Stimulated activated effector memory CD8-positive, alpha-beta T cell treated with anti-CD3 and anti-CD28 coated beads, Interleukin-12 subunit alpha, Interleukin-12 subunit beta, amount 100 ng/mL, for 72 hours (primary cell): ENCODE results near the gene KRT32.

ENCODE experiments used
- ATAC-seq: fragments of 150-1000 bp; cut with Tn5 transposase; 2 replicates; pipeline ENCODE4 v1.10.0; 2021
- DNase-seq, 2 donors: peaks; one replicate each; pipeline ENCODE4 v3.0.0; 2021 to 2022; ENCODE audit warnings: low spot score in 2 of 2
- H3K27ac Mint-ChIP-seq: one replicate; pipeline ENCODE4 v1.8.0; 2022; ENCODE audit warnings: mild to moderate bottlenecking, mixed read lengths
- H3K36me3 Mint-ChIP-seq: one replicate; pipeline ENCODE4 v1.8.0; 2022; ENCODE audit warnings: mild to moderate bottlenecking, mixed read lengths
- H3K4me1 Mint-ChIP-seq: one replicate; pipeline ENCODE4 v1.8.0; 2022; ENCODE audit warnings: mixed read lengths
- H3K4me3 Mint-ChIP-seq: one replicate; pipeline ENCODE4 v1.8.0; 2022; ENCODE audit warnings: mild to moderate bottlenecking, mixed read lengths
- H3K9me3 Mint-ChIP-seq: one replicate; pipeline ENCODE4 v1.8.0; 2022; ENCODE audit warnings: mixed read lengths

KRT32 gene

GRCh38 chr17:41415411-41415810 lies 51.8 kb downstream of the KRT32 start:
- H3K36me3 Mint-ChIP-seq: no peaks in the 10 kb centered on the region
- H3K9me3 Mint-ChIP-seq: no peaks in the 10 kb centered on the region
- no peak overlapping the region for H3K27ac Mint-ChIP-seq
- DNase-seq: no peak
- H3K4me3 Mint-ChIP-seq: no peak overlapping the region
- peaks cover 9% of the 10 kb centered on the region for H3K4me1 Mint-ChIP-seq
- ATAC-seq: no peak

DNA sequence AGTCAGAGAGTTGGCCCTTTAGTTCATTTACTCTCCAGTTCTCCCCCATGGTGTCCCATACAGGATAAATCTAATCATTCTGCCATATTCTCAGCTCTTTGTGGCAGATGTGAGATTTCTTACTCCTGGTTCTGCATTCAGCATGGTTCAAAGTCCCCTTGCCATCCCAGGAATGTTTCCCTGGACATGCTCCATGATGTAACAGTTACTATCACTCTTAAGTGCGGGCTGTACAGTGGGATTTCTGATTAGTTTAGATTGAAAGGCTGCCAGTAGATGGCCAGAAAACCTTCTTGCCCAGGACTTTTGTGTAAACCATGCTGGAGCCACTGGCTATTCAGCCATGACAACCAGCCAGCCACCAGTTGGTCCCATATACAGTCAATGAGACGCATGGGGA lies 53.2 kb downstream of the KRT32 start:
- Mint-ChIP-seq H3K36me3 (no peaks in the 10 kb centered on the region), H3K9me3 (no peaks in the 10 kb centered on the region), H3K27ac (no peak overlapping the region), H3K4me1 (peaks cover 13% of the 10 kb centered on the region), H3K4me3 (no peak overlapping the region)
- ATAC-seq (no peak), DNase-seq (no peak)

- H3K27ac Mint-ChIP-seq: no peak overlapping the region
- ATAC-seq (no peak), DNase-seq (no peak)
- H3K4me3 Mint-ChIP-seq: no peak overlapping the region
- no peaks in the 10 kb centered on the region for H3K36me3 Mint-ChIP-seq
- H3K9me3 Mint-ChIP-seq: no peaks in the 10 kb centered on the region
- H3K4me1 Mint-ChIP-seq: peaks cover 18% of the 10 kb centered on the region
Observed at GRCh38 chr17:41413353-41413957, 53.7 kb downstream of the KRT32 start.

GRCh38 chr17:41411072-41411840 lies 55.9 kb downstream of the KRT32 start:
- no peak for DNase-seq
- Mint-ChIP-seq H3K9me3 (no peaks in the 10 kb centered on the region), H3K36me3 (no peaks in the 10 kb centered on the region), H3K27ac (no peak overlapping the region), H3K4me3 (no peak overlapping the region), H3K4me1 (peaks cover 13% of the 10 kb centered on the region)
- ATAC-seq: no peak
